GM12864 (cell line): ENCODE measurements around the gene SH3BP1.

Experiments
- DNase-seq: peaks from one replicate; pipeline ENCODE4 v3.0.0-alpha.2; 2011; ENCODE audit warnings: low read depth
- H3K4me3 ChIP-seq: 2 replicates; pipeline ENCODE4 v1.5.1; 2011; ENCODE audit warnings: mild to moderate bottlenecking, low read depth, low read length, control low read depth
- CTCF ChIP-seq: IDR thresholded peaks from 2 replicates; pipeline ENCODE4 v1.5.1; 2011; ENCODE audit warnings: low read depth, mild to moderate bottlenecking, moderate library complexity, low read length, control low read depth, inconsistent platforms; ENCODE audit errors: missing control alignments

Gene SH3BP1

DNA sequence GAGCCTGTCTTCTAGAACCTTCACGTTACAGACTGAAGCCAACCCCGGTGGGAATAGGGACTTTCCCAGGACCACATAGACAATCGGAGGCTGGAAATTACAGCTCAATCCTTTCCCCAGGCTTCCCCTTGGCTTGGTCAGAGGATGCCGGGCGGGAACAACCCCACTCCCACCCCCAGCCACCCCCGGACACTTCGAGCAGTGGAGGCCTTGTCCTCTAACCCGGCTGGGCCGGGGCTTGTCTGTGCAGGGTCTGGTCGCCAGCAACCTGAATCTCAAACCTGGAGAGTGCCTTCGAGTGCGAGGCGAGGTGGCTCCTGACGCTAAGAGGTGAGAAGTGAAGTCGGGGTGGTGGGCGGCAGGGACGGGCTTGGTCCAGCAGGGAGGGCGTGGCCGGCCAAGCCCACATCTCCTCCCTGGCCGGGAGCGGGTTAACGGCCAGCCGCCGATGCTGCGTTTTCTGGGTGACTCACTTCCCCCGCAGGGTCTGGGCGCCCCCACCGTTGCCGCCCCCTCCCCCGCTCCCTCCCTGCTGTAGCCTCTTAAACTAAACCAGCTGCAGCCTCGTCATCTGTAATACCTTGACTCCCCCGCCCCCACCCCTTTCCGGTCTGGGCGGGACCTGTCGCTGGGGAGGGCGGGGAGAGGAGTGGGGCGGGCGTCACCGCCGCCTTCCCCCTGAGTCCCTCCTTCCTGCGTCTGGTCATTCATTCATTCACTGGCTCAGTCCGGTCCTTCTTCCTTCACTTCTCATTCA is 37.4 kb downstream of the SH3BP1 start:
- H3K4me3 ChIP-seq, result peak overlapping the region; percentile 78
- no peak for TF ChIP-seq CTCF
- DNase-seq, result peak; percentile 68

- no peak for DNase-seq
- no peak for TF ChIP-seq CTCF
- H3K4me3 ChIP-seq, result peak overlapping the region; percentile 78
Measured at GRCh38 chr22:37677493-37677974, 38.1 kb downstream of the SH3BP1 start.

- H3K4me3 ChIP-seq, result no peak overlapping the region
- no peak for DNase-seq
Measured at GRCh38 chr22:37678372-37678771, 38.9 kb downstream of the SH3BP1 start.

GRCh38 chr22:37679670-37680069 is 40.2 kb downstream of the SH3BP1 start:
- no peak for TF ChIP-seq CTCF
- H3K4me3 ChIP-seq, result no peak overlapping the region

More at GRCh38 chr22:37678372-37678771, 38.9 kb downstream of the SH3BP1 start:
- TF ChIP-seq CTCF, result no peak

DNA sequence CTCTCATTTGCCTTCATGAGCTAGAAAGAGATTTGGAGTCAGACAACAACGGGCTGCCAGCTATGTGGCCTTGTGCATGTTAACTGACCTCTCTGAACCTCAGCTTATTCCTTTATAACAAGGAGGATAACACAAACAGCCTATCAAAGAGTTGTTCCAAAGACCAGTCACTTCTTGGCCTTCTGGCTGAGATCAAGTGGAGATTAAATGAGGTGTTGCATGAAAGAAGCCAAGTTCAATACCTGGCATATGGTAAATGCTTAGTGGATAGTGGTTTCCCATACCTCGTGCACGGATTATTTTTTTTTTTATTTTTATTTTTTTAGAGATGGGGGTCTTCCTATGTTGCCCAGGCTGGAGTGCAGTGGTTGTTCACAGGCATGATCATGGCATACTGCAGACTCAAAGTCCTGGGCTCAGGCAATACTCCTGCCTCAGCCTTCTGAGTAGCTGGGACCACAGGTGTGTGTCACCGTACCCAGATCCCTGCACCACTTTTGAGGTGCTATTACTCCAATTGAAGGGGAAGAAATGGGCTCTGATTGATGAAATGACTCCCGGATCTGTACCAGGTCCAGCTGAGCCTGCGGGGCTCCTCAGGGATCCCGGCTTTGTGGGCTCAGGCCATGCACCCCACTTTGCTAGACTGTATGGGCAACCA is 40.9 kb downstream of the SH3BP1 start:
- no peak for TF ChIP-seq CTCF
- DNase-seq, result no peak

More at GRCh38 chr22:37679670-37680069, 40.2 kb downstream of the SH3BP1 start:
- DNase-seq, result no peak

DNA sequence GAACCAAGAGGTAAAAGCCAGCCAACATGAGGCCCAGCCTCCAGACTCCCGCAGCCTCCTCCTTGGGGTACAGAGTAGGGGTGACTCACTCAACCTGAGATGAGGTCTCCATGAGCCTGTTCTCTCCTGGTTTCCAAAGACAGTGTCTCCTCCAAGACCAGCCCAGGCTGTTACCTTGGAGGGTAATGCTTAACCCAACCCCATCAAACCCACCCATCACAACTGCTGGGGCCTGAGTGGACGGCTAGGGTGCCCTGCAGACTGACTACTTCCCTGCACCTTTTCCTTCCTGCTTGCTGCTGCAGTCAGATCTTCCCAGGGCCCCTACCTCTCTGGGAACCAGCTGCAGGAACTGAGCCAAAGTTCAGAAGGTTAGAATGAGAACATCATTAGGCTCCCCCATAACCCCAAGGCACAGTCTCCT is 41.5 kb downstream of the SH3BP1 start:
- no peak overlapping the region for H3K4me3 ChIP-seq
- no peak for TF ChIP-seq CTCF
- DNase-seq, result no peak

More for the DNA sequence above, 40.9 kb downstream of the SH3BP1 start:
- H3K4me3 ChIP-seq, result no peak overlapping the region
